Measurements from ENCODE around the gene TMUB1.

DNA sequence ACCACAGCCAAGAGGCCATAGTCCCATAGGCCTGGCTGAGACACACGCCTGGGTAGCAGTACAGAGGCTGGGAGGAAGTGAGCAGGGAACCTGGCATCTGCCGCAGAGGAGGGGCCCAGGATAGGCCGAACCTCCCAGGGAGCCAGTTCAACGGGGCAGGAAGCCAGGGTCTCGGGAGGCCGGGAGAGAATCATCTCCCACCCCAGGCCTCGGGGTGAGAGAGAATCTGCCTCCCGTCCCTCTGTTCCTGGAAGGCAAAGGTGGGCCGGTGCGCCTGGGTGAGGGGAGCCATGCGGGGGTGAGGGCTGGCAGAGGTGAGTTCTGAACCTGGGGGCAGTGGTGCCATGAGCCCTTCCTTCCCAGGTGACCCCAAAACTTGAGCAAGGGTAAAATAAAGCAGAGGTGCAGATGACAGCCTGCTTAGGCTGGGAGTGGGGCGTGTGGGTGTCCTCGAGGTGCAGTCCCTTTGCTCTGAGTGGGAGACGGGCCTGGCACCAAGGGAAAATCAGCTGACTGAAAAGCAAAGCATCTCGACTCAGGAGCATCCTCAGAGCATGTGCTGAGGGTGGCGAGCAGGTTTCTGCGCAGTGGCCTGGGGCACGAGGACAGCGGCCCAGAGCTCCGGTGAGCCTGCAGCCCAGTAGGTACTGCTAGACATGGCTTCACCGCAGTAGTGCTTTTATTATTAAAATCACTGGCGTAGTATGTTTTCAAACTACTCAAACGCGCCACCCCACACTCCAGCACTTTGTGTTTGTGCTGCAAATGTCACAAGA is 18.5 kb upstream of the TMUB1 start:
- TF ChIP-seq, protein P1, sequence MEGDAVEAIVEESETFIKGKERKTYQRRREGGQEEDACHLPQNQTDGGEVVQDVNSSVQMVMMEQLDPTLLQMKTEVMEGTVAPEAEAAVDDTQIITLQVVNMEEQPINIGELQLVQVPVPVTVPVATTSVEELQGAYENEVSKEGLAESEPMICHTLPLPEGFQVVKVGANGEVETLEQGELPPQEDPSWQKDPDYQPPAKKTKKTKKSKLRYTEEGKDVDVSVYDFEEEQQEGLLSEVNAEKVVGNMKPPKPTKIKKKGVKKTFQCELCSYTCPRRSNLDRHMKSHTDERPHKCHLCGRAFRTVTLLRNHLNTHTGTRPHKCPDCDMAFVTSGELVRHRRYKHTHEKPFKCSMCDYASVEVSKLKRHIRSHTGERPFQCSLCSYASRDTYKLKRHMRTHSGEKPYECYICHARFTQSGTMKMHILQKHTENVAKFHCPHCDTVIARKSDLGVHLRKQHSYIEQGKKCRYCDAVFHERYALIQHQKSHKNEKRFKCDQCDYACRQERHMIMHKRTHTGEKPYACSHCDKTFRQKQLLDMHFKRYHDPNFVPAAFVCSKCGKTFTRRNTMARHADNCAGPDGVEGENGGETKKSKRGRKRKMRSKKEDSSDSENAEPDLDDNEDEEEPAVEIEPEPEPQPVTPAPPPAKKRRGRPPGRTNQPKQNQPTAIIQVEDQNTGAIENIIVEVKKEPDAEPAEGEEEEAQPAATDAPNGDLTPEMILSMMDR (IDR thresholded peaks at IDR 0.05), result no peak
- TF ChIP-seq ZFX (IDR thresholded peaks at IDR 0.05; ENCODE audit: borderline replicate concordance), result no peak

Data from 22Rv1 (cell line).